Peyer's patch (tissue), 4 donors: ENCODE results near the gene SH3GL1. TPM values are rescaled to one million over a fixed set of nuclear protein-coding genes. Genes with fewer than 3 reads are reported as not detected.

Experiments used
- DNase-seq, 3 donors: peaks; one replicate each; pipeline ENCODE4 v3.0.0-alpha.2; 2017 to 2019
- H3K27ac ChIP-seq, 4 donors: fragments of 200-600 bp; sonication (generic); one replicate each; pipeline ENCODE4 v1.5.1; 2016 to 2019
- H3K27me3 ChIP-seq, 2 donors: fragments of 200-600 bp; sonication (generic); one replicate each; pipeline ENCODE4 v1.5.1; 2019
- H3K36me3 ChIP-seq, 3 donors: fragments of 200-600 bp; sonication (generic); one replicate each; pipeline ENCODE4 v1.5.1; 2016 to 2019
- H3K4me1 ChIP-seq, 4 donors: fragments of 200-600 bp; sonication (generic); one replicate each; pipeline ENCODE4 v1.5.1; 2016 to 2019
- H3K4me3 ChIP-seq, 4 donors: fragments of 200-600 bp; sonication (generic); 1 replicate in 3 of 4; 2 replicates in 1 of 4; pipeline ENCODE4 v1.5.1; 2016 to 2019; ENCODE audit warnings: mild to moderate bottlenecking in 1 of 4
- H3K9me3 ChIP-seq, 4 donors: fragments of 200-600 bp; sonication (generic); one replicate each; pipeline ENCODE4 v1.5.1; 2016 to 2019; ENCODE audit warnings: mild to moderate bottlenecking in 1 of 4
- CTCF ChIP-seq, 6 experiments: fragments of 450-650 bp in 4 of 6; fragments of 200-600 bp in 2 of 6; sonication (generic) in 1 of 6; IDR thresholded peaks; one replicate each; pipeline ENCODE4 v1.5.1; 2017 to 2019; ENCODE audit warnings: antibody characterized with exemption in 6 of 6, mild to moderate bottlenecking in 3 of 6, moderate library complexity in 1 of 6
- POLR2A ChIP-seq, 2 donors: fragments of 450-650 bp; IDR thresholded peaks; one replicate each; pipeline ENCODE4 v1.5.1; 2017; ENCODE audit warnings: antibody characterized with exemption in 2 of 2, mild to moderate bottlenecking in 2 of 2, moderate library complexity in 2 of 2
- total RNA-seq, 4 donors: library from RNA; depleted of rRNA; stranded (reverse); fragments of >200 nt; gene quantifications; one replicate each; pipeline ENCODE4 v1.1.0, GENCODE V29; 2016

SH3GL1 gene
- total RNA-seq = 100 to 1,000 TPM in 1 of 4 donors, 10 to 100 TPM in 3; 69.3 to 102 (median 73.9) TPM

DNA sequence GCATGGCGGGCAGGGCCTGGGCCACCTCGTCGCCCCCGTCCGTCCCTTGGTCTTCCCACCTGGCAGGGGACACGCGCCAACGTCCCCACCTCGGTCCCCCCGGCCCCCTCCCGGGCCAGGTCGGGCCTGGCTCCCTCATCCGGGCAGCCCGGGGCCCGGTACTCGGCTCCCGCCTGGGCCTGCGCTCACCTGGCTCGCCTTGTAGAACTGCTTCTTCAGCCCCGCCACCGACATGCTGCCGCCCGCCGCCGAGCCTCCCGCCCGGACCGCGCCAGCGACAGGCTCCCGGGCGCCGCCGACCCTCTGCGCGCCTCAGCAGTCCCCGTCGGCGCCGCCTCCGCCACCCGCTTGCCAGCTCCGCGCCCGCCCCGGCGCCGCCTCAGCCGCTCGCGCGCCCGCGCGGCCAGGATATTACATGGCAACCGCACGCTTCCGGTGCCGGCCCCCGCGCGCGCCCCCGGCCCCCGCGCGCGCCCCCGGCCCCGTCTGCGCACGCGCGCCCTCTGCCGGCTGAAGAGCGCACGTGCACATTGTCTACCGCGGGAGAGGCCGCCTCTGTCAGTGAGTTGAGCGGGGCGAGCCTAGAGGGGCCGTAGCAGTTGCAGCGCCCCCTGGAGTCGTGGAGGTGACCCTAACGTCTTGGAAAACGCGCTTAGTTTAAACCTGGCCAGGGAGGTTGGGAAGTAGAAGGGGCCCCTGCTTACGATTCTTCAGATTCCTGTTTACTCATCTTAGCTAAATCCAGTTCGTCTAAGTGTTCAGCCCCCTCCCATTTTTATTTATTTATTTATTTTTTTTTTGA, at the start of gene SH3GL1:
Gene SH3GL1, minus strand, starts transcription at position 413 of the 802 bp plus-strand sequence. Its CDS starts 179 bp downstream, at position 234.
- H3K27me3 ChIP-seq = no peaks in the 10 kb centered on the region
- peak within 1 kb of the TSS; percentile 96 to 99 (median 98) for H3K4me3 ChIP-seq
- H3K36me3 ChIP-seq = peaks cover 0 to 19% (median 0%) of the 10 kb centered on the region in 3 donors
- peak; percentile 90 to 97 (median 96) for DNase-seq
- peak within 1 kb of the TSS; percentile 96 to 98 (median 96) for H3K27ac ChIP-seq
- H3K9me3 ChIP-seq = no peaks in the 10 kb centered on the region
- TF ChIP-seq CTCF (IDR thresholded peaks at IDR 0.05) = peak; percentile 94 to 100 (median 99)
- TF ChIP-seq POLR2A (IDR thresholded peaks at IDR 0.05) = peak in 1 of 2 donors; percentile 80
- peaks cover 0 to 22% (median 15%) of the 10 kb centered on the region in 4 donors for H3K4me1 ChIP-seq

DNA sequence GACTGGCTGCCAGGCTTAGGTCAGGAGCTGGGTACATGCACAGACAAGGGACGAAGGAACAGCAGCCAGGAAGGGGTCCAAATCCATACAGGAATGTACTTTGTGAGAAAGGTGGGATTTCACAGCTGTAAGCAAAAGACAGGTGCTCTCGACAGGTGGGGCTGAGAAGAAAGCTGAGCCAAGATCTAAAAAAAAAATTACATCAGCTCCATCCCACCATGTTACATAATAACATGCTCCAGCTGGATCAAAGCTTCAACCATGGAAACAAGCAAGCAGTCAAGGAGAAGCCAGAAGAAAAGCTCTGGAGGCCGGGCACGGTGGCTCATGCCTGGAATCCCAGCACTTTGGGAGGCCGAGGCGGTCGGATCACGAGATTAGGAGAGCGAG, 49.3 kb upstream of the SH3GL1 start:
- H3K4me1 ChIP-seq = no peaks in the 10 kb centered on the region
- H3K27me3 ChIP-seq = no peaks in the 10 kb centered on the region
- no peak for DNase-seq
- TF ChIP-seq POLR2A (IDR thresholded peaks at IDR 0.05) = no peak
- H3K4me3 ChIP-seq = no peak overlapping the region
- H3K27ac ChIP-seq = no peak overlapping the region
- H3K36me3 ChIP-seq = peaks cover 0 to 97% (median 0%) of the 10 kb centered on the region in 3 donors
- H3K9me3 ChIP-seq = no peaks in the 10 kb centered on the region

DNA sequence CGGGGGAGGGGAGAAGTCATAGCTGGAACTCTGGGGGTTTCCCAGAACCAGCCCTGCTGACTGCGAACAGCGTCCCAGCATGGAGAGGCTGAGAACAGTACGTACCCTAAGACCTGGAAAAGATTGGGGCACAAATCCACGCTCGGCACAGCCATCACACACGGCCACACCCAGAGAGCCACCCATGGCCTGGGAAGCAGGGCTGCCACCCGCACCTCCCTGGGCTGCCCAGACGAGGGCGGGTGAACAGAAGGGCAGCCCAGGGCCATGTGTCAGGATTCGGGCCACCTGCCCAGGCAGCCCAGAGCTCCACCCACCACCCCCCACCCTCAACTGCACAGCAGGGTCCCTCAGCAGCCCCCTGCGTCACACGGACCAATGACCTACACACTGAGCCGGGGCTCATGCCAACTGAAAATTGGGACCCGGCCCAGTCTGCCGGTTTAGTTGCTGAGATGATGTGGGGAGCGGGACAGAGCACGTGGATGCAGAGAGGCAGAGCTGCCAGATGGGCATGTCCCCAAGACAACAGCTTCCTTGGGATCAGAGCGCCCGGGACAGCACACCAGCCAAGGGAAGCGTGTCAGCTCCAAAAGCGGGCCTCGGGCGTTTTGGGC, 48.8 kb upstream of the SH3GL1 start:
- no peaks in the 10 kb centered on the region for H3K9me3 ChIP-seq
- no peak for TF ChIP-seq POLR2A (IDR thresholded peaks at IDR 0.05)
- no peak for TF ChIP-seq CTCF (IDR thresholded peaks at IDR 0.05)
- peak overlapping the region in 1 of 4 donors; percentile 22 for H3K27ac ChIP-seq
- H3K4me3 ChIP-seq = no peak overlapping the region
- H3K36me3 ChIP-seq = peaks cover 0 to 98% (median 0%) of the 10 kb centered on the region in 3 donors
- no peak for DNase-seq
- no peaks in the 10 kb centered on the region for H3K27me3 ChIP-seq
- no peaks in the 10 kb centered on the region for H3K4me1 ChIP-seq

DNA sequence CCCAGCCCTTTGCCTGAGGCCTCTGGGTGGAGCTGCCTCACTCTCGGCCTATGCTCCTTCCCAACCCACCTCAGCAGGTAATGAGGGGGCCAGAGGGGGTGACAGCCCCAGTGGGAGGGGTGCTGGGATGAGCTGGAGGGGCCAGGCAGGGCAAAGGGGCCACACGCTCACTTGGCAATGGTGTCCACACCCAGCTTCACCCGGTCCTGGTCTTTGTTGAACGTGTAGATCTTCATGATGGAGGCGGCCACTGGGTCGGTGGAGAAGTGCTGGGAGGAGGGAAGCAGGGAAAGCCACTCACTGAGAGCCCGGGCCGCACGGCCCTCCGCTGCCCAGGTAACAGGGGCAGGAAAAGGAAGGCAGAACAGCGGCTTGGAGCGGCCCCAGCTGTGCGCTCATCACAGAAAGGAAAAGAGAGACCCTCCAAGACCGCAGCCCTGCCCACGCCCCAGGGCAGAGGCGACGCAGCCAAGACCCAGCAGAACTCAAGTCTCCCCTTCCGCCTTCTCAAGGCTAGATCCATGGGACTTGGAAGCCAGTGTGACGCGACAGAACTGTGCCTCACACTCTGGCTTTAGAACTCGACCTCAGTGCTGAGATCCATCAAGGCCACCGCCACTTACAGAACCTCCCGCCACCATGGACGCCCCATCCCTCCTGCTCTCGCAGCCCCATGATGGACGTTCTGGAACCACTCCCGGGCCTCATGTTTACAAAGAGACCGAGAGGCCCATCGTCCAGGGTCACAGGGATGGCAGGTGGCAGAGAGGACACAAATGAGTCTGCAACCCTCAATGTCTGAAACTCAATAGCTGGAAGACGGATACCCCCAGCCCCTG, 48.0 kb upstream of the SH3GL1 start:
- no peak for DNase-seq
- Histone ChIP-seq H3K4me3 (no peak overlapping the region), H3K9me3 (no peaks in the 10 kb centered on the region), H3K27ac (no peak overlapping the region), H3K4me1 (no peaks in the 10 kb centered on the region), H3K27me3 (no peaks in the 10 kb centered on the region), H3K36me3 (peaks cover 0 to 90% (median 0%) of the 10 kb centered on the region in 3 donors)
- TF ChIP-seq POLR2A (IDR thresholded peaks at IDR 0.05) (no peak), CTCF (IDR thresholded peaks at IDR 0.05) (no peak)

- Histone ChIP-seq H3K9me3 (no peaks in the 10 kb centered on the region), H3K36me3 (peaks cover 0 to 82% (median 0%) of the 10 kb centered on the region in 3 donors), H3K4me1 (peaks cover 0 to 3% (median 0%) of the 10 kb centered on the region in 4 donors), H3K4me3 (no peak overlapping the region), H3K27ac (no peak overlapping the region), H3K27me3 (no peaks in the 10 kb centered on the region)
- TF ChIP-seq CTCF (IDR thresholded peaks at IDR 0.05) (no peak), POLR2A (IDR thresholded peaks at IDR 0.05) (no peak)
- no peak for DNase-seq
Observed at GRCh38 chr19:4447327-4448146, 47.2 kb upstream of the SH3GL1 start.
